Fibroblast of lung (primary cell): ENCODE data around the gene TYSND1. TPM values are rescaled to one million over a fixed set of nuclear protein-coding genes. Genes with fewer than 3 reads are reported as not detected.

Source experiments
- DNase-seq, 2 donors: peaks; one replicate each; pipeline versions ENCODE4 v3.0.0 to v3.0.0-alpha.2; 2010; ENCODE audit warnings: low read depth in 2 of 2
- H2AFZ ChIP-seq: 2 replicates; pipeline ENCODE4 v1.5.1; 2012; ENCODE audit warnings: low read length, control low read depth, inconsistent platforms
- H3K27ac ChIP-seq: 2 replicates; pipeline ENCODE4 v1.5.1; 2011; ENCODE audit warnings: low read length, control low read depth; ENCODE audit not compliant: insufficient read depth
- H3K27me3 ChIP-seq: 2 replicates; pipeline ENCODE4 v1.5.1; 2011; ENCODE audit warnings: mild to moderate bottlenecking, low read length; ENCODE audit not compliant: control insufficient read depth, insufficient read depth
- H3K36me3 ChIP-seq: 2 replicates; pipeline ENCODE4 v1.5.1; 2011; ENCODE audit warnings: low read length; ENCODE audit not compliant: control insufficient read depth, insufficient read depth
- H3K4me1 ChIP-seq: 2 replicates; pipeline ENCODE4 v1.5.1; 2011; ENCODE audit warnings: low read length; ENCODE audit not compliant: control insufficient read depth, insufficient read depth; ENCODE audit errors: extremely low read depth
- H3K4me2 ChIP-seq: 2 replicates; pipeline ENCODE4 v1.5.1; 2011; ENCODE audit warnings: low read length, control low read depth; ENCODE audit not compliant: insufficient read depth; ENCODE audit errors: extremely low read depth
- H3K4me3 ChIP-seq, 4 experiments: fragments of 200-600 bp in 1 of 4; sonication (generic) in 1 of 4; replicated peaks in 1 of 4; 2 replicates each; pipeline ENCODE4 v1.5.1; 2011 to 2016; ENCODE audit warnings: low read length in 4 of 4, low read depth in 3 of 4, mild to moderate bottlenecking in 3 of 4, control low read depth in 2 of 4, inconsistent platforms in 1 of 4, mixed read lengths in 1 of 4; ENCODE audit not compliant: insufficient read depth in 1 of 4; ENCODE audit errors: control extremely low read depth in 1 of 4
- H3K79me2 ChIP-seq: 2 replicates; pipeline ENCODE4 v1.5.1; 2012; ENCODE audit warnings: mild to moderate bottlenecking, low read length, inconsistent platforms; ENCODE audit not compliant: control insufficient read depth, insufficient read depth
- H3K9ac ChIP-seq: 2 replicates; pipeline ENCODE4 v1.5.1; 2011; ENCODE audit warnings: mild to moderate bottlenecking, low read length, control low read depth; ENCODE audit not compliant: insufficient read depth
- H3K9me3 ChIP-seq: 2 replicates; pipeline ENCODE4 v1.5.1; 2012; ENCODE audit warnings: low read depth, low read length; ENCODE audit not compliant: control insufficient read depth, insufficient read depth
- H4K20me1 ChIP-seq: 2 replicates; pipeline ENCODE4 v1.5.1; 2011; ENCODE audit warnings: low read length; ENCODE audit not compliant: control insufficient read depth, insufficient read depth; ENCODE audit errors: extremely low read depth
- EZH2 ChIP-seq: IDR thresholded peaks from 2 replicates; pipeline ENCODE4 v1.5.1; 2012; ENCODE audit warnings: low read length, control low read depth, mild to moderate bottlenecking; ENCODE audit errors: missing control alignments
- polyA plus RNA-seq, 2 donors: library from polyadenylated mRNA; depleted of rRNA in 1 of 2; stranded (reverse) in 1 of 2; unstranded in 1 of 2; fragments of >200 nt; gene quantifications; 2 replicates each; pipeline ENCODE4 v1.2.1, GENCODE V29; 2011 to 2012; ENCODE audit warnings: missing spikeins in 1 of 2
- total RNA-seq: library from RNA; depleted of rRNA; stranded (reverse); fragments of >200 nt; gene quantifications from 2 replicates; pipeline ENCODE4 v1.2.1, GENCODE V29; 2014
- TF ChIP-seq, protein P1 (sequence below), 2 donors: IDR thresholded peaks in 1 of 2; conservative IDR thresholded peaks in 1 of 2; 1 replicate in 1 of 2; 2 replicates in 1 of 2; pipeline ENCODE4 v1.5.1; 2011 to 2012; ENCODE audit warnings: low read length in 2 of 2, control low read depth in 1 of 2, inconsistent platforms in 1 of 2, low read depth in 1 of 2, mild to moderate bottlenecking in 1 of 2

TYSND1 gene
- total and polyA plus RNA-seq, 2 donors (not counting 1 experiment from before 2014, with no cell fraction given) = 2.4 to 15.5 TPM

DNA sequence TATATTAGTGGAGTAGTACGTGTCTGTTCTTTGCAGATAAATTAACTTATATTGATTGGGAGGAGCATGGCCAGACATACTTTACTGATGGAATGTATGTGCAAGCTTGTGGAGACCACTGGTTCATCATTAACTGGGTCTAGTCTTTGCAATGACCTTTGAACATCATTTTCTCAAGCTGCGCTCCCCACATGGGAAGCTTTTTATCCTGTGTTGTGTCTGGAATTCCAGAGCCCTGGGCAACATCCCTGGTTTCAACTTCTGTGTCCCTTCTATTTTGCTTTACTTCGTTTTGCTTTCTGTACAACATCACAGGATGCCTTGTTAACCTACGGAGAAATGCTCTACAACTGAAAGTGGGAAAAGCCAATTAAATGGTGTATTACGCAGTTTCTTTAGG lies 55.5 kb downstream of the TYSND1 start:
- H3K4me1 ChIP-seq = no peaks in the 10 kb centered on the region
- TF ChIP-seq EZH2 = no peak
- TF ChIP-seq, protein P1, sequence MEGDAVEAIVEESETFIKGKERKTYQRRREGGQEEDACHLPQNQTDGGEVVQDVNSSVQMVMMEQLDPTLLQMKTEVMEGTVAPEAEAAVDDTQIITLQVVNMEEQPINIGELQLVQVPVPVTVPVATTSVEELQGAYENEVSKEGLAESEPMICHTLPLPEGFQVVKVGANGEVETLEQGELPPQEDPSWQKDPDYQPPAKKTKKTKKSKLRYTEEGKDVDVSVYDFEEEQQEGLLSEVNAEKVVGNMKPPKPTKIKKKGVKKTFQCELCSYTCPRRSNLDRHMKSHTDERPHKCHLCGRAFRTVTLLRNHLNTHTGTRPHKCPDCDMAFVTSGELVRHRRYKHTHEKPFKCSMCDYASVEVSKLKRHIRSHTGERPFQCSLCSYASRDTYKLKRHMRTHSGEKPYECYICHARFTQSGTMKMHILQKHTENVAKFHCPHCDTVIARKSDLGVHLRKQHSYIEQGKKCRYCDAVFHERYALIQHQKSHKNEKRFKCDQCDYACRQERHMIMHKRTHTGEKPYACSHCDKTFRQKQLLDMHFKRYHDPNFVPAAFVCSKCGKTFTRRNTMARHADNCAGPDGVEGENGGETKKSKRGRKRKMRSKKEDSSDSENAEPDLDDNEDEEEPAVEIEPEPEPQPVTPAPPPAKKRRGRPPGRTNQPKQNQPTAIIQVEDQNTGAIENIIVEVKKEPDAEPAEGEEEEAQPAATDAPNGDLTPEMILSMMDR (conservative IDR thresholded peaks at IDR 0.05 in 1 of 2, IDR thresholded peaks at IDR 0.05 in 1 of 2; ENCODE audit: low read depth in 1 of 2, low read length in 2 of 2) = no peak
- no peaks in the 10 kb centered on the region for H3K79me2 ChIP-seq
- H3K27me3 ChIP-seq = no peaks in the 10 kb centered on the region
- H4K20me1 ChIP-seq = no peaks in the 10 kb centered on the region
- H3K9me3 ChIP-seq = no peaks in the 10 kb centered on the region
- DNase-seq = no peak
- H3K4me2 ChIP-seq = no peak overlapping the region
- no peak overlapping the region for H3K4me3 ChIP-seq
- no peak overlapping the region for H3K27ac ChIP-seq
- H3K9ac ChIP-seq = no peak overlapping the region
- H2AFZ ChIP-seq = no peak overlapping the region
- no peaks in the 10 kb centered on the region for H3K36me3 ChIP-seq

DNA sequence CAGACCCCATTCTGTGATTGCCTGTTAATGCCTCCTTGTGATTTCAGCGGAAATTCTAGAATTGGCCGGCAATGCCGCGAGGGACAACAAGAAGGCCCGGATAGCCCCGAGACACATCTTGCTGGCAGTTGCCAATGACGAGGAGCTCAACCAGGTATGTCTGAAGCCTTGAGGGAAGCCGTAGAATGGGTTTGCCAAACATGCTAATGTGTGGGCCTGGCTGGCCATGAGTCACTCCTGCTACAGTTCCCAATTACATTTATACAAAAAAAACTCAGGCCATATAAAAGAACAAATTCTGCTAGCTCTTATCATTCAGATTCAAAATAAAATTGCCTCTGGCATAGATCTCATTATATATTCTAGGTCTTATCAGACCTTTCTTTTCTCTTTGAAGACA lies 56.5 kb downstream of the TYSND1 start:
- Histone ChIP-seq H3K79me2 (no peaks in the 10 kb centered on the region), H3K4me3 (no peak overlapping the region), H3K36me3 (no peaks in the 10 kb centered on the region), H3K9ac (no peak overlapping the region), H3K4me1 (no peaks in the 10 kb centered on the region), H3K27ac (no peak overlapping the region), H4K20me1 (no peaks in the 10 kb centered on the region), H2AFZ (no peak overlapping the region), H3K9me3 (no peaks in the 10 kb centered on the region), H3K4me2 (no peak overlapping the region), H3K27me3 (no peaks in the 10 kb centered on the region)
- peak in 1 of 2 donors; percentile 36 for DNase-seq
- no peak for TF ChIP-seq EZH2
- TF ChIP-seq, protein P1 (conservative IDR thresholded peaks at IDR 0.05 in 1 of 2, IDR thresholded peaks at IDR 0.05 in 1 of 2; ENCODE audit: low read depth in 1 of 2, low read length in 2 of 2) = no peak

DNA sequence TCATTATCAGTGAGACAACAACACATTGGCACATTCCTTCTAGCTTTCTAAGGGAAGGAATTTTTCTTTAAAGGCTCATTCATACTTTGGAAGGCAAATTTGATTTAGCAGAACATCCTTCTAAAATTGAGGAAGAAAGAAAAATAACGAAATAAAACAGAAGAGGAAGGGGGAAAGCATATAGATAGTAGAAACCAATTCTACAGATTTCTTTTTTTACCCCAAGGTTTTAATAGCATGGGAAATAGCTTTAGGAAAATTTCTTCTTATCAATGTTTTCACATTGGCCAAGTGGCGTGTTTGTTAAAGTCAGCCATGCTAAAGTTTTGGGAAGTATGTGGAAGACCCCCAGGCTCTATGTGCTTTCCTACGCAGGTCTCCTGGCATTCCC lies 58.2 kb downstream of the TYSND1 start:
- Histone ChIP-seq H3K27ac (no peak overlapping the region), H3K4me2 (no peak overlapping the region), H3K4me1 (no peaks in the 10 kb centered on the region), H2AFZ (no peak overlapping the region), H3K27me3 (no peaks in the 10 kb centered on the region), H3K9me3 (no peaks in the 10 kb centered on the region), H3K4me3 (no peak overlapping the region), H3K79me2 (no peaks in the 10 kb centered on the region), H4K20me1 (no peaks in the 10 kb centered on the region), H3K9ac (no peak overlapping the region), H3K36me3 (no peaks in the 10 kb centered on the region)
- no peak for TF ChIP-seq EZH2
- TF ChIP-seq, protein P1 (conservative IDR thresholded peaks at IDR 0.05 in 1 of 2, IDR thresholded peaks at IDR 0.05 in 1 of 2; ENCODE audit: low read depth in 1 of 2, low read length in 2 of 2) = no peak
- no peak for DNase-seq

Other genes starting within 250 kb of the TYSND1 start
- 9.2 and 12.1 TPM in 2 replicates for gene MACROH2A2, start 93.9 kb downstream of the TYSND1 start, total RNA-seq
- 12.1 and 15.4 TPM in 2 replicates for gene MACROH2A2, start 93.9 kb downstream of the TYSND1 start, polyA plus RNA-seq
- gene AIFM2, start 13.9 kb downstream of the TYSND1 start, total RNA-seq = 10.0 and 15.5 TPM in 2 replicates
- gene AIFM2, start 13.9 kb downstream of the TYSND1 start, polyA plus RNA-seq = 11.1 and 15.6 TPM in 2 replicates
- gene SAR1A, start 23.8 kb upstream of the TYSND1 start, total RNA-seq = 235 and 247 TPM in 2 replicates
- gene SAR1A, start 23.8 kb upstream of the TYSND1 start, polyA plus RNA-seq = 132 and 138 TPM in 2 replicates
- gene PPA1, start 86.7 kb upstream of the TYSND1 start, total RNA-seq = 287 and 313 TPM in 2 replicates
- gene PPA1, start 86.7 kb upstream of the TYSND1 start, polyA plus RNA-seq = 167 and 207 TPM in 2 replicates
- gene NPFFR1, start 137.3 kb upstream of the TYSND1 start, total RNA-seq = under 0.01 TPM in 1 of 2 replicates, not detected in the other
- not detected in 2 replicates for gene NPFFR1, start 137.3 kb upstream of the TYSND1 start, polyA plus RNA-seq
- gene LRRC20, start 235.9 kb upstream of the TYSND1 start, total RNA-seq = 6.4 and 8.8 TPM in 2 replicates
- gene LRRC20, start 235.9 kb upstream of the TYSND1 start, polyA plus RNA-seq = 8.4 and 13.2 TPM in 2 replicates